ENCODE measurements around the gene LIME1. TPM values are rescaled to one million over a fixed set of nuclear protein-coding genes. Genes with fewer than 3 reads are reported as not detected.

LIME1 gene
- total RNA-seq, 1 donor from 2014 or later: 10.2 TPM

DNA sequence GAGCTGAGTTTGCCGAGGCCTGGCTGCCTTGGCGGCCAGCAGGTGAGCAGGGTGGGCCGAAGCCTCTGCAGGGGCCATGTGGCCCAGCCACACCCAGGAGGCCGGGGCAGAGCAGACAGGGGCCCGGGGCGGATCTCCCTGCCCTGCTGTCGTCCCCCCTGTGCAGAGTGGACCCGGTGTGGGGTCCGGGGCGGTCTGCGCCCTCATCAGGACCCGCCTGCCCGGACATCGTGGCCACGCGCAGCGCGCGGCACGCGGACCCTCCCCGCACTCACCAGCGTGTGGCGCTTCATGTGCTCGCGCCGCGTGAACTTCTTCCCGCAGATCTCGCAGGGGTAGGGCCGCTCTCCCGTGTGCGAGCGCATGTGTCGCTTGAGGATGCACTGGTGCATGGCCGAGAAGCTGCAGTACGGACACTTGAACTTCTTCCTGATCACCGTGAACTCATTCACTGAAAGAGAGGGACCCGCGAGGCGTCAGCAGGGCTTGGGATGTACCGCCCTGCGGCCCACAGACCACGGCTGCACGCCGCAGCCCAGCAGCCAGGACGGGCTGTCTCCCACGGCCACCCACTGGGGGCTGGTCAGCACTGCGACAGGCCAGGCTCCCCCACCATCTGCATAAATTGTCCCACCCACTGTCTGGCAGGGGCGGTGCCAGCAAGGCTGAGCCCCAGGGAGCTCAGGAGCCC is 16.1 kb downstream of the LIME1 start:
- CTCF ChIA-PET: no interaction called here
- no peak for TF ChIP-seq CTCF (IDR thresholded peaks at IDR 0.05)

DNA sequence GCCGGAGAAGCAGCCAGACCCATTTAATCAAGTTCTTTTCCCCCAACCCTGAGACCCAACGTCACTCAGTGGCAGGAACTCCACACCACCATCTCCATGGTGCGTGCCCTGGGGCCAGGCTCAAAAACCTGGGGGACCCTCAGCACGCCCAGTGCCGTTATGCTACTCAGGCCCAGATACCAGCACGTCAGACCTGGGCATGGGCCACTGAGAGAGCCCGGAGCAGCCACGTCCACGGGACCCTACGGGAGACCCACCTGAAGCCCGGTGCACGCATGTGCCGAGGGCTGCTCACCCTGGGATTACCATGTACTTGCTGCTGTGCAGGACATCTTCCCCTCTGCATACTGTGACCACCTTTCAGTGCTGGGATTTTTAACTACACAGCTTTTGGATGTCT is 16.9 kb downstream of the LIME1 start:
- Mint-ChIP-seq H3K36me3 (ENCODE audit: low read depth) (no peaks in the 10 kb centered on the region), H3K4me1 (no peaks in the 10 kb centered on the region), H3K4me3 (no peak overlapping the region), H3K9me3 (no peaks in the 10 kb centered on the region), H3K27ac (no peak overlapping the region), H3K27me3 (peaks cover 3% of the 10 kb centered on the region)
- ChIA-PET CTCF (no interaction called here), POLR2A (interaction anchor here (1.0 kb wide), 1 partner anchor 37 kb away, joined by 3 read pairs; no protein-coding TSS in a partner anchor)
- intact Hi-C loops (cut with micrococcal nuclease): no loop called here
- ATAC-seq (ENCODE audit: low read depth) (no peak), DNase-seq (no peak)
- no peak for TF ChIP-seq CTCF (IDR thresholded peaks at IDR 0.05)

More for the DNA sequence above, 16.1 kb downstream of the LIME1 start:
- ATAC-seq (ENCODE audit: low read depth): no peak
- POLR2A ChIA-PET: interaction anchor here (0.6 kb wide), 1 partner anchor 86 kb away, joined by 3 read pairs; no protein-coding TSS in a partner anchor
- intact Hi-C loops (cut with micrococcal nuclease): no loop called here
- Mint-ChIP-seq H3K36me3 (ENCODE audit: low read depth) (no peaks in the 10 kb centered on the region), H3K9me3 (no peaks in the 10 kb centered on the region), H3K4me1 (no peaks in the 10 kb centered on the region), H3K4me3 (no peak overlapping the region), H3K27me3 (no peaks in the 10 kb centered on the region), H3K27ac (no peak overlapping the region)
- DNase-seq: no peak

GRCh38 chr20:63754008-63754407 is 17.5 kb downstream of the LIME1 start:
- DNase-seq: no peak
- Mint-ChIP-seq H3K27ac (no peak overlapping the region), H3K9me3 (no peaks in the 10 kb centered on the region), H3K4me3 (no peak overlapping the region), H3K27me3 (peaks cover 4% of the 10 kb centered on the region), H3K4me1 (no peaks in the 10 kb centered on the region), H3K36me3 (ENCODE audit: low read depth) (no peaks in the 10 kb centered on the region)
- CTCF ChIA-PET: no interaction called here
- no peak for ATAC-seq (ENCODE audit: low read depth)
- no peak for TF ChIP-seq CTCF (IDR thresholded peaks at IDR 0.05)
- POLR2A ChIA-PET: interaction anchor here (1.0 kb wide), 1 partner anchor 36 kb away, joined by 3 read pairs; no protein-coding TSS in a partner anchor
- intact Hi-C loops (cut with micrococcal nuclease): no loop called here

DNA sequence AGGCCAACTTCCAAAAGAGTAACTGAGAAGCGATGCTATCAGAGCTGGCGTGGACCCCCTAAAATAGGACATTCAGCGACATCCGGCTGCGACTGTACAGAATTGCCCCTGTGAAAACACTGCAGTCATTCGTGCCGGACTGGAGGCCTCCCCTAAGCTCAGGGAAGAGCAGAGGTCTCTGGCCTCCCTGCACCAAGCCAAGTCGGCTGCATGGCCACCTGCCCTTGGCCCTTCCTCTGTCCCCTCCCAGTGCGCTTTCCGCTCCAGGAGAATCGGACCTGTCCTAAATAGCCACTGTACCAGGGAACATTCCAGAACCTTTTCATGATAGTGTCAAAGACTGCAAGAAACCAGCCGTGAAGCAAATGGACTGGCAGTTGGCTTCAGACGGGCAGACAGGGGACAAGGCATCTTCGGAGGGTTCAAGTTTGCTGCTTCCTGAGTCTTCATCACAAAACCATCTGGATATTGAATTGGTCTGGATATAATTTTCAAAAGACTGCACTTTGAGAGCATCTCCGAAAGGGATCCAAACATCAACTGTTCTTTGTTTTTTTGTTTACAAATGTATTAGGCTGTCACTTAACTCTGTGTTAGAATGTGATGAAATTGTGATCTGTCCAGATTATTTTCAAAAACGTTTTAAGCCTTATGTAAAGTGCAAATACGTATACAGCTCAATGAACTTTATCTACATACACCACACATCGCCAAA is 19.6 kb downstream of the LIME1 start:
- Mint-ChIP-seq H3K27me3 (peaks cover 4% of the 10 kb centered on the region), H3K4me3 (no peak overlapping the region), H3K27ac (no peak overlapping the region), H3K9me3 (no peaks in the 10 kb centered on the region), H3K4me1 (no peaks in the 10 kb centered on the region), H3K36me3 (ENCODE audit: low read depth) (no peaks in the 10 kb centered on the region)
- intact Hi-C loops (cut with micrococcal nuclease): no loop called here
- TF ChIP-seq CTCF (IDR thresholded peaks at IDR 0.05): no peak
- POLR2A ChIA-PET: no interaction called here
- CTCF ChIA-PET: no interaction called here
- ATAC-seq (ENCODE audit: low read depth) (no peak), DNase-seq (no peak)

DNA sequence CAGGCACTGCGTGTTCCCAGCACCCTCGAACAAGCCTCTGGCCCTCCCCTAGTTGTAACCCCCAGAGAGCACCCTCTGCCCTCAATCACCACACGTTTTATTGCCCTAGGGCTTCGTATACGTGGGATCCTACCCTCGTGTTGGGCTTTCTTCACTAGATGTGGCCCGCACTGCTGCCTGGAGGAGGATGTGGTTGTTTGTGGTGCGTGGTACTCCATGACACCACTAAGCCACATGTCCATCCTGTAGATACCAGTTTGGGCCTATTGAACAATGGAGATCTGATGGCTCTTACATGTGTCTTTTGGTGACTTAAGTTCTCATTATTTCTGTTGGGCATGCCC is 20.2 kb downstream of the LIME1 start:
- H3K4me3 Mint-ChIP-seq: no peak overlapping the region
- no peaks in the 10 kb centered on the region for H3K9me3 Mint-ChIP-seq
- CTCF ChIA-PET: no interaction called here
- H3K36me3 Mint-ChIP-seq (ENCODE audit: low read depth): no peaks in the 10 kb centered on the region
- peaks cover 4% of the 10 kb centered on the region for H3K27me3 Mint-ChIP-seq
- POLR2A ChIA-PET: no interaction called here
- no peak overlapping the region for H3K27ac Mint-ChIP-seq
- ATAC-seq (ENCODE audit: low read depth) (no peak), DNase-seq (no peak)
- H3K4me1 Mint-ChIP-seq: no peaks in the 10 kb centered on the region
- no peak for TF ChIP-seq CTCF (IDR thresholded peaks at IDR 0.05)
- intact Hi-C loops (cut with micrococcal nuclease): no loop called here
